ENCODE results near the gene GLI2.
A peak's percentile ranks its signal among the peaks of the same experiment; 100 is the strongest.

Gene GLI2

DNA sequence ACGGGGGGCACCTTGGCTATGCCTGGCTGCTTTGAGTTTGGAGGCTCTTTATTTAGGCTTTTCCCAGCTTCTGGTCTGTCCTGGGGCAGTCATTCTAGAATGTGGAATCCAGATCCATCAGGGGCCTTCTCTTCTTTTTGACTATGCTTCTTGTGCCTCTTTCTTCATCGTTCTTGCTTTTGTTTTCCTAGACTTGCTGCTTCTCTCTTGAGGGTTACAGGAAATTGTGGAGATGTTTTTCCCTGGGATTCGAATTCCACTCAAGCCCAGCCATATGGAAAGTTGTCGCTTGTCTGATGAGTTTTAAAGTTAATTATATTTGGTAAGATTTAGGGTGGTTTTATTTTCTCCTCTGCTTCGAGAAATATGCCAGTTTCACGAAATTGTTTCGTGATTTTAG, 2.4 kb downstream of the GLI2 start:
- DNase-seq (ENCODE audit: low spot score), result no peak

DNA sequence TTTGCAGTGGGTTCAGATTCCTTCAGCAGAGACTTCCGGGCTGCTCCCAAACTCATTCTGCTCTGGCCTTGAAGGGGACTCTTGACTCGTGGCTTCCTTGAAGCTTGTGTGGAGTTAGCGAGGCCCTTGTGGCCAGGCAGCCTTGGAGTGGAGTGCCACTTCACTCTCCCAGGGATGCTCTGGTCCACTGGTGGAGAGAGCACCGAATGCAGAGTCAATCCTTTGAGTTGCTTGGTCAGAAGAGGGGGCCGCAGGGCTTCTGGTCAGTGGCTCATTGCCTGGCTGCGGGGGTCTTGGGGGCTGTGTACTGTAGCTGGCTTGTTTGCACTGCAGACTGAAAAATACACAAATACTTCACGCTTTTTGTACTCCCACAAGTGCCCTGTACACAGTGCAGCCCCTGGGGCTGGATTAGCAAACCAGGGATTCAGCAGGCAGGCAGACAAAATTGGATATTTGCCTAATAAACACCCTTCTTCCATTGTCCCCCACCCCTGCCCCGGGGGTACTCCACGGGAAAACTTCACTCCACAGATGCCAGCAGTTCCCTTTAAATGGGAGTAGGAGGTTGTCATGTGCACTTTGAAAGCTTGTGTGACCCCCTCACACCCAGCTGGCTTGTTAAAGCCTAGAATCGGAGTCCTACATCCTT, 3.2 kb downstream of the GLI2 start:
- peak; percentile 51 for DNase-seq (ENCODE audit: low spot score)

DNA sequence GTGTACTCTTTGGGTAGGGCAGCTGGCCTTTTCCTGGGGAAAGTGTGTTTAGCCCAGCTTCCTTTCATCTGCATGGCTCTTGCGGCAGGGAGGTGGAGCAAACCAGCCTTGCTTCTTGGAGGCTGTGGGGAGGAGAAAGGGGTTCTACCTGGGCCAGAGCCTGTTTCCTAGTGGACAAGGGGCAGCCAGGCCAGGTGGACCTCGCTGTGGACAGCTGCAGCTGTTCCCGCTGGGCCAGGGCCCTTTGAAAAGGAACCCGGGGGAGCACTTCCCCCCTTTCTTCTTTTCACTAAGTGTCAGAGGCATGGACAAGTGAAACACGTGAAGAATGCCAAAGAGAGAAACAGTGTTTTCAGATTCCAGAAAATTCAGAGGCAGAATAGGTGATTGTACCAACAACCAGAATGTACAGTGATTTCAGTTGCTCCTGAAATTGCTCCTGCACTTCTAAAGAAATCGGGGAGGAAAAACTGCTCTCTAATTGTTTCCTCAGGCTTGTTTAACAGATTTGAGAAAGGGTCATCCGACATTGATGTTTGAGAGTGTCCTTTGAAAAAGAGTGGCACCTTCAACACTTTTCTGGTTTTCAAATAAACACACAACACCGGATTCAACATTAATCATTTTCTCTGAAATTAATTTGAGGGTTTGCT, 3.9 kb downstream of the GLI2 start:
- DNase-seq (ENCODE audit: low spot score), result no peak

DNA sequence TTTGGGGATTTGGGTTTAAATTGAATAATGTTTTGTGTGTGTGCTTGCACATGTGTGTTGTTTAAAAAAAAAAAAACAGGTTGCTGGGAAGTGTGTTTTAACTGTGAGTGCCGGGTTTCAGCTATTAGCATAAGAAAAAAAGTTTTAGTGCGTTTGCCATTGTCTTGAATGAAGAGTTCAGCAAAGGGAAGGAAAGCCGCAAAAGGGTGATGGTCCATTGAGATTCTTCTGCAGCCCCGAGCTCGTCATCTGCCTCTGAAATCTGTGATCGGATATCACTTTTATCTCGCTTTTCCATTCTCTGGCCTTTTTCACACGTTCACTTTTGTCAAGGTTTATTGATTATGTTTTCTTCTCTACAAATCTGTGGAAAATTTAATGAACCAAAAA, 4.7 kb downstream of the GLI2 start:
- DNase-seq (ENCODE audit: low spot score), result no peak

DNA sequence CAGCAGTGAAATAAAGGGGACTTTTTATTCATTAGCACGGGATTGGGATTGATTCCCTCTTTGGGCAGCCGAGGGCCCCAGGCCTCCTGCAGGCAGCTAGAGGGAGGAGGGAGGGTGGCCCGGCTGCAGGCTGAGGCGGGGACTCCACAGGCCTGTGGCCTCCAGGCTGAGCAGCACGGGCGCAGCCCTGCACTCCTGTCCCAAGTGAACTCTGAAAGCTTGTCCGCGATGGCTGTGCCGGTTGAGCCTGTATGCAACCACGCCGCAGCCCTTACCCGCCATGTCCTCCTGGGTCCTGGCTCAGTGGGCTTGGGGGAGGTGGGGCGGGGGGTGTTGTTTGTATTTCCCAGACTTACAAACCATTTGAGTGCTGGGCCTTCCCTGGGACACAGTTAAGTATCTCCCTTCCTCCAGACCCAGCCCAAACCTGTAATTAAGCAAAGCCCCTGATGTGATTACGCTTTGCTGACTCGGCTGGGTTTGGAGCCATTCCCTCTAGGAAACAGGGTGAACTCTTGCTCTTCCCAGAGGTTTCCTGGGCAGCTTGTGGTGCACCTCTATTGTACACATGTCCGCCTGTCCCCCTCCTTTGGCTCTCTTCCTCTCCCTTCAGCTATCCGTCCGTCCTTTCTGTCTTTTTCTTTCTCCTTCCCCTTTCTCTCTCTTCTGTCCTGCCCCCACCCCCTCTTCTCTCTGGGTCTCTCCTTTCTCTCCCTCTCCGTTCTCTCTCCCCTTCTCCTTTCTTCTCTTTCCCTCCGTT, 5.3 kb downstream of the GLI2 start:
- DNase-seq (ENCODE audit: low spot score), result peak; percentile 87

DNA sequence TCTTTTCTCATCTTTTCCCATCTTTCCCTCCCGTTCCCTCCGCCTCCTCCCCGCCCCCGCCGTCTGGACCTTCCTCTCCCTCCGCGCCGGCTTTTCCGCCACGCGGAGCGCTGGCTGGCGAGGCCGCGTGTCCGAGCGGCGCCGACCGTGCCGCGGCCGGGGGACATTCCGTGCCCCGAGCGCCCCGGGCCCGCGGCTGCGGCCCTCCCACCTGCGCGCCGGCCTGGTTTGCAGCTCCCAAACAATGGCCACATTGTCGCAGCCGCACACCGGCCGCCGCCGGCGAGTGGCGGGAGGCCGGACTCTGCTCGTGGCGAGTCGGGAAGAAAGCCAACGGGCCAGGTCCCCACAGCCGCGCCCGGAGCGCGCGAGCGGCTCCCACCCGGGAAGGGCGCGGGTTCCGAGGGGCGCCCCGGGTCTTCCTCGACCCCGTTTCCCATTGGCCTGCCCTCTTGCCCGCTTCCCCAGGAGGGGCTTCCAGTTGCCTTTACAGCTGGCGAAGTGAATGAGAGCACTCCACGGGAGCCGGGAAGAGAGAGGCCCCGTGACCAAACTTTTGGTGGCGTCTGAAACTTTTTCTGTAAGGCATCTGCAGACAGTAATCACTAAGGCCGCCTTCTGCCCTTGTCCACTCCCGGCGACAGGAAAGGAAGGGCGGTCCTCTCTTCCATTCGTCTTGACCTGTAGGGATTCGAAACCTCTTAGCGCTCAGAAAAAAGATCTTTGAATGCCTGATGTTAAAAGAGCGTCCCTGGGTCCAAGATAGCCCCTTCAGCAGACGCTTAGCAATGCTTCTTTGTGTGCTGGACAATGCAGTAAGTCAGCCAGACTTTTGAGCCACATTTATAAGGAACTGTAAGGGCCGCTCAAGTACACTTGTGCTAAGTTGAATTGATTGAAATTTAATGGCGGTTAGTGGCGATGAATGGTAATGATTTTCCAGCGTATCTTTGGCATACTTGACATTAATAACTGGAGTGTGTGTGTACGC, 6.2 kb downstream of the GLI2 start:
- peak; percentile 82 for DNase-seq (ENCODE audit: low spot score)

DNA sequence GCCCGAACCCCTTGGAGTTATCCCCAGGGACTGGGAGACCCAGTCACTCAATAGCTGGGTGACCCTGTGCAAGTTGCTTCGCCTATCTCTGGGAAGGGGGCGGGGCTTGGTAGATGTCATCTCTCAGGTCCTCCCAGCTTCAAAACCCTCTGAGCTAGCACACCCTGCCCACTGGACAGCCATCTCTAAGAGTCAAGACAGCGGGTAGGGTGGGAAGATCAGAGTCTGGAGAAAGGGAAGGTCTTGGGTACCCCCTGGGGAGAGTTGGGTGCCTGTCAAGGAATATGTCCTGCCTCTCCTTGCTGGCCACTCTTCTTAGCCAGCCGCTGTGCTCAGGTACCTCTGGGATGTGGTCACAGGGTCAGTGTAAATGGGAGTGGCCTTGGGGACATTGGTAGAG, 8.0 kb downstream of the GLI2 start:
- DNase-seq (ENCODE audit: low spot score), result no peak

DNA sequence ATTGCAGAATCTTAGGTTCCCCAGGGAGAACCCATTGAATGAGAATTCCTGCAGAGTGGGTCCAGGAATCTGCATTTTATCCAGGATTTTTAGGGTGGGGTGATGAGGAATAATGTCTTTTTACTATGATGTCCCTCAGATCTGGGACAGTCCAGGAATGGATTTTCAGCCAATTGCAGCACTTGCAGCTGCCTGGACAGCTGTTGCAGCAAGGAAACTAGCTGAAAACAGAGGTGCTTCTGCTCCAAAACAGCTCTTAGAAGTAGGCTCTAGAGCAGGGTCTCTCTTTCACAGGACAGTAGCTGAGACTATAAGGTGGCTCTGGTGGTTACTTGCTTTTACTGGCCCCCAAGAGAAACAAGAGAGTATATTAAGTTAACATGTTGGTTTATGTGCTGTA, 9.1 kb downstream of the GLI2 start:
- DNase-seq (ENCODE audit: low spot score), result no peak

DNA sequence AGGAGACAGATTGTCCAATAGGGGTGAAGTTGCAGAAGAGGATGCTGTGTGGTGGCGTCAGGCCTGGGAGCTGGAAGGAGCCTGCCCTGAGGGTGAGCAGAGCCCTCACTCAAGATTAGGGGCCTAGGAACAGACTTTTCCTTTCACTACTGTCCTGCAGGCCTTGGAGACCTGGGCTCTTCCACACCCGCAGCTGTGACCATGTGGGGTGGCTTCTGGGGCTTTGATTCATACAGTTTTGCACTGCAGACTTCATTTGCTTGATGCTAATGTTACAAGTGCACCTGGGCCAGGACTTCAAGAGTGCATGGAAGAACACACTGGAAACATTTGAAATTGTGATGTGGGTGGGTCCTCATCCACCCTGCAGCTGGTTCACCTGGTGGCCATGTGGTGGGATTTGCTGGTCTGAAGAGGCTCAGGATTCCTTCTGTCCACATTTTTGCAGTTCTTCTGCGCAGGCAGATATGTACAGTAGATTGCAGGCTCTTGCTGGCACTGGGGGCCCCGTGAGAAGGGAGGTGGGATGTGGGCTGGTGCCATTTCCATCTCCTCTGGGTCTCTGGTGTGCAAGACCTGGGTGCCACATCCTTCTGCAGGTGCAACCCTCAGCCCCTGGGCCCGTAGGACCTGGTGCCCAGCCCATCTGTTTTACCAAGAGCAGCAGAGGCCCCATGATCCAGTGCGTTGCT, 9.9 kb downstream of the GLI2 start:
- peak; percentile 33 for DNase-seq (ENCODE audit: low spot score)

DNA sequence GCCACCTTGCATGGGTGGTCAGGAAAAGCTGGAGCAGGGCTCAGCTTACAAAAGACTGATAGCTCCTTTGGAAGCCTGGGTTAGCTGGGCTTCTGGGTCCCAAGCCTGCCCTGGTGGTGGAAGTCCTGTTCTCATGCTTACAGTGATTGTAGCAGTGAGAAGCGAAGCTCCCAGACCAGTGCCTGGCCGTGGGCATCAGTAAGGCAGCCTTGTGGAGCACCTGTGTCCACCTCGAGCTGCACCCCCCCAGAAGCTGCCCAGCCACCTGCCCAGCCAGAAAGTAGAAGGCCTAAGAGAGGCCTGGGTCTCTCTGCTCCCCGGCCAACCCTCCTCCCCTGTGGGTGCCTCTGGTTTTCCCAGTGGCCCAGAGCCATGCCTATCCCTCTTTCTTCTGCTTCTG, 10.5 kb downstream of the GLI2 start:
- DNase-seq (ENCODE audit: low spot score), result peak; percentile 35

DNA sequence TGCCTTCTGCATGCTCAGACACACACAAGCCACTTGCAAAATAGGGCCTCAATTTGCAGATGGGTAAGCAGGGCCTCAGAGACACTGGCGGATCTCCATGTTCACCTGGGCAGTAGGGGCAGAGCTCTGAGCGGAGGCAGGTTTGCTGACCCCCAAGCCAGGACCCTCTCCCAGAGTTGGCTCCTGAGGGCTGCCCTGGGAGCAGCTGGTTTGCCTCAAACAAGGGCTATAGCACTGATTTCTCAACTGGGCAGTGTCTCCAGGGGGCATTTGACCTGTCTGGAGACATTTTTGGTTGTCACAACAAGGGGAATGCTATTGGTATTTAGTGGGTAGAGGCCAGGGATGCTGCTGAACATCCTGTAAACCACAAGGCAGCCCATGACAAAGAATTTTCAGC, 11.6 kb downstream of the GLI2 start:
- DNase-seq (ENCODE audit: low spot score), result no peak

DNA sequence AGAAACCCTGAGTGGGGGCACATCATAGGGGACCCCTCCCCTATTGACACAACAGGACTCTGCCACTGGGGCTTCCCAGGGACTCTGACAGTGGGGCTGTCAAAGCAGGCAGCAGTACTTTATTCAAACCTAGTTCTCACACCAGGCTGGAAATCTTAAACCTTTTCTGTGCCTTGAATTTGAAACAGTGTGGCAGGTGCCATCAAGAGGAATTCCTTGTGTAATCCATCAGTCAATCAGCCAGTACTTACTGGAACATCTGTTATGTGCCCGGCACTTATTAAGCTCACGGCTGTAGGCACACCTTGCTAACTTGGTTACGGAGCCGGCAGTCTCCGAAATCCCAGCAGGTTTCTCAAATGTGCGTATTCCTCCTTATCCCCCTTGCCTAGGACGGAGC, 12.0 kb downstream of the GLI2 start:
- DNase-seq (ENCODE audit: low spot score), result no peak

DNA sequence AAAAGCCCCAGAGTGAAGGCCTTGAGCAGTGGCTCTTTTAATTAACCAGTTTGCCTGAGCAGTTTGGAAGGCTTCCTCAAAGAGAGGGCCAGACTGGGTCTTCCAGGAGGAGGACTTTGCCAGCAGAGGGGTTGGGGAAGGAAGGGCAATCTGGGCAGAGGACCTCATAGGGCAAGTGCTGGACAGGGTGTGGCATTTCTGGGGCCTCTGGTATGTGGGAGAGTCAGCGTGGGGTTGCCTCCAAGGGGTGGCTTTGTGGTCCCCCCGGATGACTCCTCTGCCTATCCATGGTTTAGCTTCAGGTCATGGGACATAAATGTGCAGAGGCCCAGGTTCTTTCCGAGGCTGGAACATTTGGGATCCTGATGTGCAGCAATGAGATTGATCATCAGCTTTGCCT, 12.6 kb downstream of the GLI2 start:
- no peak for DNase-seq (ENCODE audit: low spot score)

DNA sequence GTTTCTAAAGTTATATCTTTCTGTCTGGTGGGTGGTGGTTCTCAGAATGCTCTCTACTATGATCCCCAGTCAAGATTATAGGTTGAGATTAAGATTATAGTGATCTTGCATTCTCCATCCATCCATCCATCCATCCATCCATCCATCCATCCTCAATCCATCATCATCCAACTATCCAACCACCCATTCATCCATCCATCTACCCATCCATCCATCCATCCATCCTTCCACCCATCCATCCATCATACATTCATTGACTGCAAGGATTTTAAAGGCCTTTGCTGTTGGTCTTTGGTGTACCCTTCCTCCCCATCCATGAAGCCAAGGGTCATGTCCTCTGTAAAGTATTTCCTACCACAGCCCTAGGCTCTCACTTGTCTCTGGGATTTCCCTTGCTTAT, 13.1 kb downstream of the GLI2 start:
- no peak for DNase-seq (ENCODE audit: low spot score)

DNA sequence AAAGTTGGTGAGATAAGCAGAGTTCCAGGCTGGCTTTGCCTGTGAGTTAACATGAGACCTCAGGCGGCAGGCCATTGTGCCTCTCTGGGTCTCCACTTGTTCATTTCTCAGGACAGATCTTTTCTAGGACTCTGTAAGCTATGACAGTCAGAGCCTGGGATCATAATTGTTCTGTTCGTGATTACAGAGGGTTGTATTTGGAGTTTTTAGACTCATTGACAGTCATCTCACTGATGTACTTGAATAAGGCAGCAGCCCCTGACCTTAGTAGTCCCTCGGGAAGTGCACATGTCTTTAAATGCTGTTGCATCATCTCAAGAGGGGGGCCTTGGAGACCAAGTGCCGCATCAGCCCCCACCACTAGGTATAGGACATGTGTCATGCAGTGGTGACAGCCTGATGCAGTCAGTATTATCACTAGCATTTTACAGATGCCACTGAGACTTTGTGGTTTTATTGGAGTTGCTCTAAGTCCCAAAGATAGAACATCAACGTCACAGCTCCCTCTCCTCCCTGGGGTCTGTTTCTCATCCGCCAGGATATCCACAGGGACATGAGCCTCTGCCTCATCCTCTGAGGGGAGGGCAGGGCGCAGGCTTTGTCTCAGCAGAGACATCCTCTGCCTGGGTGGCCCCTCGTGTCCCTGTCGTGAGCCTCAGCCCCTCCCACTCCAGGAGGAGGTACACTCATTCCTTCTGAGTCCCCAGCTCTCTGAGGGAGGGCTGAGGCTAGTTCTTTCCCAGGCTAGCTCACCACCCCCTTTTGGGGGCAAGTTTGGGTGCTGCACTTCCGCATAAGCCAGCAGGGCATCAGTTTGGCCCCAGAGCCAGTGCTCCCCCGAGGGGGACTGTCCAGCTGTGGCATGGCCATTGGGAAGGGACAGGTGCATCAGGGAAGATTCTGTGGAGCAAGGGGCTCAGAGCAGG, 14.1 kb downstream of the GLI2 start:
- peak; percentile 55 for DNase-seq (ENCODE audit: low spot score)

DNA sequence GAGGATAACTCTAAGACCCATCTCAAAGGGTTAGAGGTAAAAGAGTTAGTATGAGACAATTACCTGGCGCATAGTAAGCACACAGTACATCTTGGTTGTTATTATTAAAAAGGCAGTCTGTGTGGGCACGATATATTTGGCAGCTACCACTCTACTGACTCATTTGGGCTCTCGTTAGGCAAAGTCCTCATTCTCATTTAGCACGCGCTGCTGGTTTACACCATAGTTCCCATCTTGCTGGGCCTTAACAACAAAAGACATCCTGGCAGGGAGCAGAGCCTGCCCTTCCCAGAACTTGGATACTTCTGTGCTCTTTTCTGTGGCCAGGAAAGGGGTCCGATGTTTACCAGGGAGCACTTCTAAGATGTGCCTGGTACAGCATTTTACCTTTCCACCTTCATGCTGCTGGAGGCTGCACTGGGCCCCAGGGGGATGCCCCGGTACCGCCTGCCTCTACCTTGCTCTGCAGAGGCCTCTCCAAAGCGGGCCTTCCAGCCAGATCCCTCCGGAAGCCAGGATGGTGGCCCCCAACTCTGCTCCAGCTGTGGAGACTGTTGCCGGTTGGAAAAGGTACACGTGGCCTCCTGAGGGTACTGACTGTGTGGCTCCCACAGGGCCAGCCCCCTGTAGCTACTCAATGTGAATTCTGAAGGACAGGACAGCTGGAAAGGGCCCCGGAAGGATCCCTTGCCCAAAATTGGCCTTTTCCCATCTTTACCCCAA, 15.0 kb downstream of the GLI2 start:
- DNase-seq (ENCODE audit: low spot score), result no peak

DNA sequence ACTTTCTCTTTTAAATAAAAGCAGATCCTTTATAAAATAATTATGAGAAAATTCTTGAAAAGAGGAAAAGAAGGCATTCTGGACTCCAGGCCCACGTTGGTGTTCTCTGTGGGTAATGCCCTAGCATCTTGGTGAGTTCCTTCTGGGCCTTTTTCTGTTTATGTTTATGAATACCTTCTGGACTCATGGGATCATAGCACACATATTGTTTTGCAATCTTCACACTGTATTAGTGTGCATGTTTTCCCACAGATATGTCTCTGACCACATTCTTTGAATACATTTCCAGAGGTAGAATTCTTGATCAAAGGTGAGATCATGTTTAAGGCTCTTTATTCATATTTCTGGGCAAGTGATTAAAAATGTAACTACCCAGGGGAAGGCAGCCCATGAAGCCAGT, 15.9 kb downstream of the GLI2 start:
- no peak for DNase-seq (ENCODE audit: low spot score)

DNA sequence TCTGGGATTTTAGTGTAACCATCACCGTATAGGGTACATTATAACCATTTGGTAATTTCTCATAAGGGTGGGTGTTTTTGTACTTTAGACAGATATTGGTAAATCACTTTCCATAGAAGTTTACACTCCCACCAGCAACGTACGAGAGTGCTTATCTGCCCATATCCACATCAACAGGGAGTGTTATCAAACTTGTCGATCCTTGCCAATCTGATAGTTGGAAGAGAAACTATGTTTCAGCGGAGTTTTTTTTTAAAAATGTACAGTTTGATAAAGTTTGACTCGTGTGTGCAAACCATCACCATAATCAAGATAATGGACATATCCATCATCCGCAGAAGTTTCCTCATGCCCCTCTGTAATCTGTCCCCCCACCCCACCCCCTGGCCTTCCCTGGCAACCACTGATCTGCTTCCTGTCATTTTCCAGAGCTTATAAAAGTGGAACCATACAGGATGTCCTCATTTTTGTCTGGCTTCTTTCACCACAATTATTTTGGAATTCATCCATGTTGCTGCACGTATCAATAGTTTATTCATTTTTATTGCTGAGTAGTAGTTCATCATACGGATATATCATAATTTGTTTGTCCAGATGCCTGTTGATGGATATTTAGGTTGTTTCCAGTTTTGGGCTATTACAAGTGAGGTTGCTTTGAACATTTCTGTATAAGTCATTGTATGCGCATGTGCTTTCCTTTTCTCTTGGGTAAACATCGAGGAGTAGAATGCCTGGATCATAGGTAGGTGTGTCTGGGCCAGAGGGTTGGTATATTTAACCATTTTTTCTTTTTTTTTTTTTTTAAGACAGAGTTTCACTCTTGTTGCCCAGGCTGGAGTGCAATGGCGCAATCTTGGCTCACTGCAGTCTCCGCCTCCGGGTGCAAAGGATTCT, 18.6 kb downstream of the GLI2 start:
- DNase-seq (ENCODE audit: low spot score), result peak; percentile 1

All from ecto neural progenitor cell (in vitro differentiated cells).